ENCODE measurements around the gene CACNA1D. TPM values are rescaled to one million over a fixed set of nuclear protein-coding genes. Genes with fewer than 3 reads are reported as not detected.

Gene CACNA1D
- total RNA-seq, 1 experiment from 2014 or later, result 1.1 TPM

- ChIA-PET CTCF (no interaction called here), RAD21 (ENCODE audit: low non-redundant PET in 1 of 2, low total read pairs in 2 of 2, uncharacterized antibody in 2 of 2, unreplicated experiment in 2 of 2) (no interaction called here), POLR2A (no interaction called here)
- Histone ChIP-seq H2AFZ (ENCODE audit: low read depth, low read length, poor library complexity, severe bottlenecking) (no peak overlapping the region), H3K27me3 (ENCODE audit: insufficient read depth, low read length) (no peaks in the 10 kb centered on the region), H3K4me1 (ENCODE audit: control insufficient read depth in 1 of 2, insufficient read depth in 2 of 2, low read length in 2 of 2) (peaks cover 3 to 5% of the 10 kb centered on the region in 2 experiments; a peak in 3 of 4 replicates), H3K9me2 (ENCODE audit: insufficient read depth) (no peaks in the 10 kb centered on the region), H3K36me3 (ENCODE audit: control insufficient read depth in 1 of 2, insufficient read depth in 2 of 2, low read length in 2 of 2) (no peaks in the 10 kb centered on the region), H3K4me3 (replicated peaks in 1 of 2; ENCODE audit: low read depth in 1 of 2, low read length in 2 of 2) (no peak overlapping the region), H3K9ac (ENCODE audit: low read length) (no peak overlapping the region), H3K27ac (ENCODE audit: low read depth, low read length) (no peak overlapping the region), H3K9me3 (ENCODE audit: control insufficient read depth in 1 of 2, insufficient read depth in 1 of 2, low read depth in 1 of 2, low read length in 2 of 2) (no peaks in the 10 kb centered on the region), H3K4me2 (ENCODE audit: low read length) (no peak overlapping the region), H3K79me2 (ENCODE audit: insufficient read depth, low read length) (no peaks in the 10 kb centered on the region), H4K20me1 (ENCODE audit: insufficient read depth) (no peaks in the 10 kb centered on the region)
- DNase-seq (ENCODE audit: low read depth, low spot score), result no peak
- BruUV-seq (replicated peaks), result no TSS peak
- ATAC-seq, result no peak
- TF ChIP-seq CBX3 (IDR thresholded peaks at IDR 0.05; ENCODE audit: low read depth) (no peak), MAX (IDR thresholded peaks at IDR 0.05) (no peak), ATF3 (IDR thresholded peaks at IDR 0.05) (no peak), EZH2phosphoT487 (IDR thresholded peaks at IDR 0.05; ENCODE audit: borderline replicate concordance) (no peak), EGR1 (IDR thresholded peaks at IDR 0.05; ENCODE audit: low read depth) (no peak), ZBTB33 (IDR thresholded peaks at IDR 0.05; ENCODE audit: extremely low read depth, insufficient replicate concordance, low read length) (no peak), CTCF (IDR thresholded peaks at IDR 0.05 in 2 of 3, conservative IDR thresholded peaks at IDR 0.05 in 1 of 3; ENCODE audit: borderline replicate concordance in 1 of 3, insufficient read depth in 1 of 3, low read depth in 2 of 3, low read length in 2 of 3) (no peak), REST (IDR thresholded peaks at IDR 0.05; ENCODE audit: low read depth) (no peak), JUND (IDR thresholded peaks at IDR 0.05) (no peak), CEBPB (IDR thresholded peaks at IDR 0.05; ENCODE audit: low read depth) (no peak), POLR2A (IDR thresholded peaks at IDR 0.05; ENCODE audit: borderline replicate concordance, extremely low read depth, insufficient read depth, insufficient read length) (no peak), ZFX (IDR thresholded peaks at IDR 0.05) (no peak), YY1 (IDR thresholded peaks at IDR 0.05; ENCODE audit: extremely low read depth, insufficient replicate concordance, low read depth, low read length) (no peak), SRF (IDR thresholded peaks at IDR 0.05; ENCODE audit: low read depth) (no peak)
- intact Hi-C loops (cut with micrococcal nuclease), result loop anchor here (5.0 to 10.0 kb wide), 2 partner anchors 491 to 599 kb away; no protein-coding TSS in a partner anchor
Observed at GRCh38 chr3:53713626-53714025, 219.2 kb downstream of the CACNA1D start.

Measured in HCT116 (cell line).